Measurements from ENCODE around the gene TAF5.

GRCh38 chr10:103395754-103396066, 27.9 kb downstream of the TAF5 start:
- TF ChIP-seq POLR2A (IDR thresholded peaks at IDR 0.05) (no peak), CTCF (IDR thresholded peaks at IDR 0.05) (no peak), EP300 (IDR thresholded peaks at IDR 0.05) (no peak)

Measured in tibial nerve (tissue), 4 donors.